Right ventricle myocardium superior (tissue), 1 donor: ENCODE data around the gene IER3. TPM values are rescaled to one million over a fixed set of nuclear protein-coding genes. Genes with fewer than 3 reads are reported as not detected.

ENCODE experiments used
- ATAC-seq: fragments of 200-7000 bp; cut with Tn5 transposase; one replicate; pipeline ENCODE4 v1.9.1; 2020; ENCODE audit warnings: mild to moderate bottlenecking; ENCODE audit not compliant: poor library complexity
- DNase-seq: peaks from one replicate; pipeline ENCODE4 v3.0.0-alpha.2; 2020
- intact Hi-C: fragments of 100-400 bp; cut with DNase I; formaldehyde crosslinking; loops from one replicate; pipeline ENCODE4 v1.11.2; 2022
- long read RNA-seq: library from polyadenylated mRNA; unstranded; transcript quantifications from one replicate; pipeline ENCODE4 v2.0.0, GENCODE V29; 2021
- total RNA-seq: library from RNA; stranded (reverse); fragmentation: NEBNext Ultra II Directional; extraction: Animal tissue kit (Norgen Biotek cat#: 25700); gene quantifications from one replicate; pipeline ENCODE4 v1.2.1, GENCODE V29; 2021
- donor health status: DM: no; HTN: yes; CAD: no; lungs with severe emphysema.

The IER3 gene
- total RNA-seq = 11.4 TPM
- long read RNA-seq, partial matches to known transcripts = 0 of 4 reads
- long read RNA-seq, other reads (novel, unspliced or antisense) = 0 of 4 reads

DNA sequence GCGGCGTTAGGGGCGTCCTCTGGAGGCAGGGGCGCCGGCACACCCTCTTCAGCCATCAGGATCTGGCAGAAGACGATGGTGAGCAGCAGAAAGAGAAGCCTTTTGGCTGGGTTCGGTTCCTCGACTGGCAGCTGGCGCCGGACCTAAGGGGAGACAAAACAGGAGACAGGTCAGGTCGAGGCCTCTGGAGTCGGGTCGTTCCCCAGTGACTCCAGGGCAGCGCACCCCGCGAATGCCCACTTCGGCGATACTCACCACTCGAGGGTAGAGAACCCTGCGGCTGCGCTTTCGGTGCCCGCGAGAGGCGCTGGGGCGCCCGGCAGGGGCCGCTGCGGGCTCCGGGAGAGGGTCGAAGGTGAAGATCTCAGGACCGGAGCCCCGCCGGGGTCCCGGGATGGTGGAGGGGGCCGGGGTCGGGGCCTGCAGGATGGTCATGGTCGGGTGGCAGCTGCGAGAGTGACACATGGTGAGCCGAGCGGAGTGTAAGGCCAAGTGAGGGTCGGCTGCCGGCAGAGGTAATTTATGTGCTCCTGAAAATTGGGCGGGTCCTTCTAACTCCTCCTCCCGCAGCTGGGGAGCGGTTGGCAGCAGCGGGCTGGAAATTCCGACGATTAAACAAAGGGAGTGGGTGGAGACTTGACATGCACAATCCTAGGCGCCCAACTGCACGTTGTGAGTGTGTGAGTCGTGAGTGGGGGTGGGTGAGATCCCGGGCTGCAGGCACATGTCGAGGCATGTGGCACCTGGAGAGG, at the start of gene IER3:
IER3 (minus strand) TSS at position 494 of the 752 bp plus-strand sequence; CDS start at position 465, 29 bp downstream.
- DNase-seq = peak; percentile 88
- ATAC-seq = peak; percentile 61
- intact Hi-C loops = loop anchor here (5.0 to 10.0 kb wide), 3 partner anchors 78 to 341 kb away; partner anchors contain the start of gene DDR1

DNA sequence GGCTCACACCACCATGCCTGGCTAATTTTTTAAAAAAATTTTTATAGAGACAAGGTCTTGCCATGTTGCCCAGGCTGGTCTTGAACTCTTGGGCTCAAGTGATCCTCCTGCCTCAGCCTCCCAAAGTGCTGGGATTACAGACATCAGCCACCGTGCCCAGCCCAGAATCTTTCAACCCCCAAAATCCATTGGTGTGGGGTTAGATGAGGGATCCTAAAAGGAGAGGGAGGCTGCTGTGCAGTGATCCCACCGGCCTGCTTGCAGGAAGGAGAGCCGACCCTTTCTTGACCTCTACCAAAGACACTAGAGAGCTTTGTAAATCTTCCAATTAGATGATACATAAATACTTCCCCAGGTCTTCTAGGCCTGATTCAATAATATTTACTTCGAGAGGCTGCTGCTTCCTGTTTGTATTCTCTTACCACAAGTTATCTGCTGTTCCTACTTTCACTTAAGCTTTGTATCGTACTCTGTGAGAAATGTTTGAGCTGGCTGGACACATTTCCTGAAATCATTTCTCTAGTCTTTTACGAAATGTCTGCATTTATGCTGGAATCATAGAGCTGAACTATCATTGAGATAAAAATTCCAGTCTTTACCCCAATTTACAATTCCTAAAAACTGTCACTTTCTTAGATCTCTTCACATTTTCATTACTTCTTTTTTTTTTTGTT, 49.3 kb upstream of the IER3 start:
- no peak for DNase-seq
- peak; percentile 48 for ATAC-seq
- intact Hi-C loops = no loop called here

- DNase-seq (no peak), ATAC-seq (no peak)
- intact Hi-C loops = no loop called here
Observed at GRCh38 chr6:30792786-30793185, 48.4 kb upstream of the IER3 start.

GRCh38 chr6:30790724-30791383, 46.5 kb upstream of the IER3 start:
- no peak for DNase-seq
- no peak for ATAC-seq
- intact Hi-C loops = no loop called here

DNA sequence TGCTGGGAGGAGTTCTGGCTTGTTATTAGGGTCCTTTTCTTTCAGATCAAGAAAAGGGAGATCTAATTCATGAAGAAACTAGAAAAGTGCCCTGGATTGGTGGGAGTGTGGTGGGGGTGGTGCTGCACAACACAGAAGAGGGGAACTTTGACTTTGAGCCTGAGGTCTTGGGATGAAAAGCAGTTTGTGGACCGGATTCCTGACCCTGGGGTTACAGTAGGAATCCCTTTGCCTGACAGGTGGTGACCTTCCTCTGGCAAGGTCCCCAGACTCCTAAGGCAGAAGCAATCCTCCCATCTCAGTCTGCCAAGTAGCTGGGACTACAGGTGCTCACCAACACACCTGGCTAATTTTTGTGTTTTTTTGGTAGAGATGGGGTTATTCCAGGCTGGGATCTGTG, 45.3 kb upstream of the IER3 start:
- intact Hi-C loops = no loop called here
- ATAC-seq = no peak
- DNase-seq = no peak

GRCh38 chr6:30787954-30788353, 43.6 kb upstream of the IER3 start:
- peak; percentile 61 for ATAC-seq
- intact Hi-C loops = no loop called here
- no peak for DNase-seq

DNA sequence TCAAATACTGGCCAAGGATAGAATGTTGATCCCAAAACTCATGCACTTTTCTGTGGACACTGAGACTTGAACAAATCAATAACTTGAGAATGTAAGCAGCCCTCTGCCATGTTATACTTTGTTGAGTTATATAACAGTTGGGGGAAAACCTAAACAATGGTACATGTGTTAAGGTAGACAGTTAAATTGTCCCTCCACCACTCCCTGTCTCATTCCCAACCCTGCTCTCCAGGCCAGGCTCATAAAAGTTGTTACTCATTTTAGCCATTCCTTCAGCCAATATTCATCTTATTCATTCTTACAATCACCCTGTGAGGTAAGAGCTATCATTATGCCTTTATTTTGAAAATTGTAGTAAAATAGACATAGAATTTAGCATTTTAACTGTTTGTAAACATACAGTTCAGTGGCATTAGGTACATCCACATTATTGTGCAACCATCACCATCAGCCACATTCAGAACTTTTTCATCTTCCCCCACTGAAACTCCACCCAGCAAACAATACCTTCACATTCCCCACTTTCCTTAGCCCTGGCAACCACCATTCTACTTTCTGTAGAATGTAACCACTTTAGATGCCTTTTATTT, 38.2 kb upstream of the IER3 start:
- DNase-seq (no peak), ATAC-seq (no peak)
- intact Hi-C loops = no loop called here

DNA sequence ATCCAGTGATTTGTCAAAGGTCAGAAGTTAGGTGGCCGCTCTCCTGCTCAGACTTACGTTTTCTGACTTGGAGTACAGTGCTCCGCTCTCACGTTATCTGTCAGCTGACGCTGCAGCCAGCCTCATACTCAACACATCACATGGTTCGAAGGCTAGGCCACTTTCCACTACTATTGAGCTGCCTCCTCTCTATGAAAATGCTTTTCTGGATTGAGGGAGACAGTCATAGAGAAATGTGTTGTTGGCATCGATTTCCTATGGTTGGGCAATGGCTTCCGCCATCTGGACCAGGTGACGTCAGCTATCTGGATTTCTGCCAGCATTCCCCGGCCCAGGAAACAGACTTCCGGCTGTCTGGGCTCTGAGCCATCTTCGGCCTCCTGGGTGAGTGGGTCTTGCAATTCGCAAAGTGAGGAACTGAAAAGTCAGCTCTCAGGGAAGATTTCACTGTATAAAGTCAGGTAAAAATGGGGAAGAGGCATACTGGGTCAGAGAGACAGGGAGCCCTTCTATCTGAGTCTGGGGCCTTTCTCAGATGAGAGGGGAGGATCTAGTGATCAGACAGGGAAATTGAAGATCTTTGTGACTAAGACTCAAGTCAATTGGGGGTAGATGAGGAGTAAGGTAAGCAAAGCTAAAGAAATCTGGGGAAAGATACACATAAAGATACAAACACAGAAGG, 37.5 kb upstream of the IER3 start:
- ATAC-seq (peak; percentile 84), DNase-seq (peak; percentile 97)
- intact Hi-C loops = no loop called here

- peak; percentile 56 for DNase-seq
- peak; percentile 52 for ATAC-seq
- intact Hi-C loops = no loop called here
Observed at GRCh38 chr6:30781395-30781742, 37.0 kb upstream of the IER3 start.

GRCh38 chr6:30780642-30780920, 36.2 kb upstream of the IER3 start:
- intact Hi-C loops = no loop called here
- ATAC-seq = no peak
- no peak for DNase-seq

GRCh38 chr6:30779850-30780641, 35.7 kb upstream of the IER3 start:
- intact Hi-C loops = no loop called here
- ATAC-seq (no peak), DNase-seq (no peak)

DNA sequence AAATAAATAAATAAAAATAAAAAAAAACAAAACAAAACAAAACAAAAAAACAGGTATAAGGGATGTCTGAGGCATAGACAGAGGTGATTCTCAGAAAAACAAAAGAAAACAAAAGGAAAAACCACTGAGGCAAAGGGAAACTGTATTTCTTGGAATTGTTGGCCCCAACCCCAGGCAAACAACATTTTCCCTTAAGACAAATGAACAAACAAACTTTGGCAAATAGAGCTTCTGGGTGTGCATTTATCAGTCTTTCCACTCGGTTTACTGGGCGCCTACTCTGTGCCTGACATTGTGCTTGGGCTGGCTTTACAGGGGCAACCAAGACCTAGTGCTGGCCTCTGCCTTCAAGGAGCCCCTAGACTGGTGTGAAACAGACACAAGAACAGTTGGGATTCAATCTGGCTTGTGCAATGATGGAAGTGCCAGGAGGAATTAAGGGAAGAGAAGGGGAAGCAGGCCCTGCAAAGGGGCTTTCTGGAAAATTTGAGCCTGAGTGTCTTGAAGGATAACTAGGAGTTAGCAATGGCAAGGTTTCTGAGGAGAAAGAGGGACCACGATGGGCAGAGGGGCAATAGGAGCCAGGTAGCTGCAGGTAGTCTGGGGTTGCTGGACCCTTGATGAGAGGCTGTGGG, 33.8 kb upstream of the IER3 start:
- no peak for ATAC-seq
- DNase-seq = no peak
- intact Hi-C loops = no loop called here

DNA sequence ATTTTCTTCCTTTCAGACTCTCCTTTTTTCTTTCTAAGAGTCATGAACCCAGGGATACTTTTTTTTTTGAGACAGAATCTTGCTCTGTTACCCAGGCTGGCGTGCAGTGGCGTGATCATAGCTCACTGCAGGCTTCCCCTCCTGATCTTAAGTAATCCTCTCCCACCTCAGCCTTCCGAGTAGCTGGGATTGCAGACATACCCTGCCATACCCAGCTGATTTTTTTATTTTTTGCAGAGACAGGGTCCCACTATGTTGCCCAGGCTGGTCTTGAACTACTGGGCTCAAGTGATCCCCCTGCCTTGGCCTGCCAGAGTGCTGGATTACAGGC, 32.8 kb upstream of the IER3 start:
- DNase-seq = no peak
- no peak for ATAC-seq
- intact Hi-C loops = no loop called here

DNA sequence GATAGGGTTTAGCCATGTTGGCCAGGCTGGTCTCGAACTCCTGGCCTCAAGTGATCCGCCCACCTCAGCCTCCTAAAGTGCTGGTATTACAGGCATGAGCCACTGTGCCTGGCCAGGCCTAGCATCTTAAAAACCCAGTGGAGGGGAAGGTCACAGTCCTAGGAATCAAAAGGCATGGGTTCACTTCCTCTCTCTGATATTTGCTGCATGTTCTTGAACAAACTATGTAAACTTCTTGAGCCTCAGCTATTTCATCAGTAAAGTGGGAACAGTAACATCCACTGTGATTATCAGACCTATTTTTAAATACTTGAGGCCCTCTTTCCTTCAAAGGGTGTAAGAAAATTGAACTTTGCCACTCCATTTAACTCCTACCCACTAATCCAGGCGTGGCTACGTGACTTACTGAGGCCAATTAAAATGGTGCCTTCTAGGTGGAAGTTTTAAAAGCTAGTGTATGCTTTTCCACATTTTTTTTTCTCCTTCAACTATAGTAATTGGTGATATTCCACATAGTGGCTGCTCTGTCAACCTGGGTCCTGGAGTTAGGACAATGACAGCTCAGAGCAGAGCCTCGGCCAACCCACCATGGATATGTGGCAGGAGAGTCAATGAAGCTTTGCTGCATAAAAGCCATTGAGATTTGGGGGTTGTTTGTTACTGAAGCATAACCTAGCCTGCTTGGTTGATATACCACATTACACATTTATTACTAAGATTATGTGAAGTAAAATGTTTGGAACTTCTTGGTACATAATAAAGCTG, 32.2 kb upstream of the IER3 start:
- ATAC-seq = no peak
- intact Hi-C loops = no loop called here
- DNase-seq = no peak

- ATAC-seq = no peak
- intact Hi-C loops = no loop called here
- DNase-seq = no peak
Observed at GRCh38 chr6:30775104-30775503, 30.8 kb upstream of the IER3 start.

DNA sequence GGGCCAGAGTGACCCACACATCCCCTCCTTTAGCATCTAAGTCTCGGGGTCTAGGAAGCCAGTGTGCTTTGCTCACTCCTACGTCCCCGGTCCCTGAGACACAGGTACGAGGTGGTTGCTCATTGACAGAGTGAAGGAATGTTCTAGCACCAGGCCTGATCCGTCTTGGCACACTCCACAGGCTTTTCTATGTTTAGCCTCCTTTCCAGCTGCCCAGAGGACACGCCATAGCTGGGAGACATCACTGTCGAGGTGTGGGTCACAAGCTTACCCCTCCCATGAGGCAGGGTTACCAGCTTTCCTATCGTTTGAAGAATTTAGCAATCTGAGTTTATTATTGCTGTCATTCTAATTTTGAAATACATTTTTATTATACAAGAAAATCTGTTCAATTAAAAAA, 30.4 kb upstream of the IER3 start:
- DNase-seq (no peak), ATAC-seq (peak; percentile 49)
- intact Hi-C loops = no loop called here

GRCh38 chr6:30770592-30770991, 26.2 kb upstream of the IER3 start:
- DNase-seq (no peak), ATAC-seq (no peak)
- intact Hi-C loops = no loop called here
